Activated naive CD4-positive, alpha-beta T cell treated with anti-CD3 and anti-CD28 coated beads, Interleukin-2, amount 10 ng/mL, durations not matched to agents 7 days and 5 days (primary cell): ENCODE data around the gene AGTR1.
"Not testable (repeated sequence)": the region's sequence is repeated elsewhere in the genome, so short reads cannot be mapped to it uniquely, and the experiment has no call there.

Experiments used
- CTCF ChIA-PET: fragments of 350-600 bp; sonication (Branson Sonifier 250); formaldehyde crosslinking; loops from one replicate; lab custom pipeline; 2021; ENCODE audit warnings: antibody characterized with exemption; lab: Charles Lee
- DNase-seq: peaks from one replicate; pipeline ENCODE4 v3.0.0-alpha.2; 2020
- H3K27ac Mint-ChIP-seq: one replicate; pipeline ENCODE4 v1.8.0; 2021; ENCODE audit warnings: mild to moderate bottlenecking, moderate library complexity, mixed read lengths
- H3K27me3 Mint-ChIP-seq: one replicate; pipeline ENCODE4 v1.8.0; 2021; ENCODE audit warnings: mild to moderate bottlenecking, mixed read lengths
- H3K36me3 Mint-ChIP-seq: one replicate; pipeline ENCODE4 v1.8.0; 2021; ENCODE audit warnings: mixed read lengths
- H3K4me1 Mint-ChIP-seq: one replicate; pipeline ENCODE4 v1.8.0; 2021; ENCODE audit warnings: mixed read lengths
- H3K4me3 Mint-ChIP-seq: one replicate; pipeline ENCODE4 v1.8.0; 2021; ENCODE audit warnings: mild to moderate bottlenecking, moderate library complexity, mixed read lengths
- H3K9me3 Mint-ChIP-seq: one replicate; pipeline ENCODE4 v1.8.0; 2021; ENCODE audit warnings: mixed read lengths

The AGTR1 gene

DNA sequence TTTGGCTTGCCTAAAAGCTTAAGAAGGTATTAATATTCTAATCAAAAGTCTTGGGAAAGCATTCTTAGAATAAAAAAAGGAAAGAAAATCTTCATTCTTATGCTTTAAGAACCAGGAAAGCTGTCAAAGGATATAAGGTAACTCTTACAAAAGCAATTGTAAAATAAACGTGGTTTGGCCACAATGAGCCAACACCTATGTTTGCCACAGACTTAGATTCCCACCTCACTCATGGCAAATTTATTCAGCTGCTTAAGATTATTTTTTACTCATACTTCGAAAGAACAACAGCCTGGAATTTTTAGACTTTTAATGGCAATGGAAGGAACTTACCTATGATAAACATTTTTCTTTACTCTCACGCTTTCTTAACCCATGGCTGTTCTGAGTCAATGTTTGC is 38.4 kb downstream of the AGTR1 start:
- DNase-seq, result no peak
- CTCF ChIA-PET, result no interaction called here
- Mint-ChIP-seq H3K9me3 (no peaks in the 10 kb centered on the region), H3K27ac (no peak overlapping the region), H3K4me3 (no peak overlapping the region), H3K27me3 (no peaks in the 10 kb centered on the region), H3K4me1 (no peaks in the 10 kb centered on the region), H3K36me3 (no peaks in the 10 kb centered on the region)

DNA sequence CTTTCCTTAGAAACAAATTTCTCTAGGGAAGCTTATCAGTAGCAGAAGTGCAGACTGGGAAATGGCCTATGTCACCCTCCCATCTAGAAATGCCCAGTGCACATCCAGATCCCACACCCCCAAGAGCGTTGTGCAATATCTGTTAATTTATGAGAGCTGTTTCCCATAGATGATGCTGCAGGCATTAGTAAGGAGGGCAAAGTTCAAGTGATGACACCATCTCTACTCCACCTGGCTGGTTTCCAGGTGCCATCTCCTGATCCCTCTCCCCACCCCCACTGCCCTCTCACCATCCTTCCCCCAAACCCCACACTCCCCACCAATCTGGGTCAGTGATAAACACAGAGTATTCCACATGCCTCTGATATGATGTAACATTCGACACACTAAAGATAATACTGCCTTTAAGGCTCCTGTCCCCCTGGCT is 39.4 kb downstream of the AGTR1 start:
- Mint-ChIP-seq H3K27ac (no peak overlapping the region), H3K9me3 (no peaks in the 10 kb centered on the region), H3K4me3 (no peak overlapping the region), H3K4me1 (no peaks in the 10 kb centered on the region), H3K36me3 (no peaks in the 10 kb centered on the region), H3K27me3 (no peaks in the 10 kb centered on the region)
- CTCF ChIA-PET, result no interaction called here
- no peak for DNase-seq

DNA sequence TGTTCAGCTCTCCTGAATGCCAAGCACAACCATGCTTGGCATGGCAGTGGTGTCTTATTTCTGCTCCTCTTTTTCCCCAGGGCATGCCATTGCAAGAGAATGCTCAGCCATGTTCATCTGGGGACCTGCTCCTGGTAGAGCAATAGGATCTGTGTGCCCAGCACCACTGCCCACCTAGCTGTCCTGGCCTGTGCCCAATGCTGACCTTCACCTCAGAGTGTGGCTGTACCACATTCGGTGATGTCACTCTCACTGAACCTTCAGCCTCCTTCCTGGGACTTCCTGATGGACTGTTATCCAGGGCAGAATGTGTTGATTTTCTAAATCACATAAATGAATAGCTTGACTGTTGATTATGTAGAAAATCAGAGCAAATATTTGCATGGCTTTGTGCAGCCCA is 42.0 kb downstream of the AGTR1 start:
- H3K27ac Mint-ChIP-seq, result no peak overlapping the region
- DNase-seq, result no peak
- H3K4me3 Mint-ChIP-seq, result no peak overlapping the region
- H3K9me3 Mint-ChIP-seq, result no peaks in the 10 kb centered on the region
- H3K27me3 Mint-ChIP-seq, result no peaks in the 10 kb centered on the region
- no peaks in the 10 kb centered on the region for H3K36me3 Mint-ChIP-seq
- no peaks in the 10 kb centered on the region for H3K4me1 Mint-ChIP-seq
- CTCF ChIA-PET, result no interaction called here

DNA sequence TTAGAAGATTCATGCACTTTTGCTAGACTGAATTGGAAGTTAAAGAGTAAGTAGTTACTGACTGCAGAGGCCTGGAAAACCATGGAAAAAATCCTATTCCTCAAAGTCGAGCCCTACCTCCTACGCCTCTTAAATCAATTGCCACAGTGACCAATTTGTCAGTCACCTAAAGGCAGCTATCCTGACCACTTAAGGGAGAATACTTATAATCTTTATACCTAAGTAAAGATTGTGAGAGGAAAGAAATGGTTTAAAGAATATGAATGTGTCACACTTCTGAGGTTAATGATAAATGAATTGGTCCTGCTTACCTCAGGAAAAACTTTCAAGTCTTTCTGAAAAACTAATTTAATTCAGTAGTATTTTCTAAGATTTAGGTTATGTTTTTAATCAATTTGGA is 42.6 kb downstream of the AGTR1 start:
- H3K27me3 Mint-ChIP-seq, result no peaks in the 10 kb centered on the region
- H3K9me3 Mint-ChIP-seq, result no peaks in the 10 kb centered on the region
- H3K4me1 Mint-ChIP-seq, result no peaks in the 10 kb centered on the region
- no peaks in the 10 kb centered on the region for H3K36me3 Mint-ChIP-seq
- no peak for DNase-seq
- no peak overlapping the region for H3K27ac Mint-ChIP-seq
- H3K4me3 Mint-ChIP-seq, result no peak overlapping the region
- CTCF ChIA-PET, result no interaction called here

DNA sequence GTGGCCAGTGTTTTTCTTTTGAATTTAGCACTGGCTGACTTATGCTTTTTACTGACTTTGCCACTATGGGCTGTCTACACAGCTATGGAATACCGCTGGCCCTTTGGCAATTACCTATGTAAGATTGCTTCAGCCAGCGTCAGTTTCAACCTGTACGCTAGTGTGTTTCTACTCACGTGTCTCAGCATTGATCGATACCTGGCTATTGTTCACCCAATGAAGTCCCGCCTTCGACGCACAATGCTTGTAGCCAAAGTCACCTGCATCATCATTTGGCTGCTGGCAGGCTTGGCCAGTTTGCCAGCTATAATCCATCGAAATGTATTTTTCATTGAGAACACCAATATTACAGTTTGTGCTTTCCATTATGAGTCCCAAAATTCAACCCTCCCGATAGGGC is 43.5 kb downstream of the AGTR1 start:
- no peaks in the 10 kb centered on the region for H3K27me3 Mint-ChIP-seq
- DNase-seq, result no peak
- H3K9me3 Mint-ChIP-seq, result no peaks in the 10 kb centered on the region
- no peak overlapping the region for H3K27ac Mint-ChIP-seq
- no peaks in the 10 kb centered on the region for H3K4me1 Mint-ChIP-seq
- no peaks in the 10 kb centered on the region for H3K36me3 Mint-ChIP-seq
- H3K4me3 Mint-ChIP-seq, result no peak overlapping the region
- CTCF ChIA-PET, result no interaction called here

DNA sequence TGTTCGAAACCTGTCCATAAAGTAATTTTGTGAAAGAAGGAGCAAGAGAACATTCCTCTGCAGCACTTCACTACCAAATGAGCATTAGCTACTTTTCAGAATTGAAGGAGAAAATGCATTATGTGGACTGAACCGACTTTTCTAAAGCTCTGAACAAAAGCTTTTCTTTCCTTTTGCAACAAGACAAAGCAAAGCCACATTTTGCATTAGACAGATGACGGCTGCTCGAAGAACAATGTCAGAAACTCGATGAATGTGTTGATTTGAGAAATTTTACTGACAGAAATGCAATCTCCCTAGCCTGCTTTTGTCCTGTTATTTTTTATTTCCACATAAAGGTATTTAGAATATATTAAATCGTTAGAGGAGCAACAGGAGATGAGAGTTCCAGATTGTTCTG is 44.4 kb downstream of the AGTR1 start:
- no peak for DNase-seq
- no peaks in the 10 kb centered on the region for H3K4me1 Mint-ChIP-seq
- CTCF ChIA-PET, result no interaction called here
- H3K9me3 Mint-ChIP-seq, result no peaks in the 10 kb centered on the region
- no peak overlapping the region for H3K4me3 Mint-ChIP-seq
- no peak overlapping the region for H3K27ac Mint-ChIP-seq
- no peaks in the 10 kb centered on the region for H3K36me3 Mint-ChIP-seq
- no peaks in the 10 kb centered on the region for H3K27me3 Mint-ChIP-seq

DNA sequence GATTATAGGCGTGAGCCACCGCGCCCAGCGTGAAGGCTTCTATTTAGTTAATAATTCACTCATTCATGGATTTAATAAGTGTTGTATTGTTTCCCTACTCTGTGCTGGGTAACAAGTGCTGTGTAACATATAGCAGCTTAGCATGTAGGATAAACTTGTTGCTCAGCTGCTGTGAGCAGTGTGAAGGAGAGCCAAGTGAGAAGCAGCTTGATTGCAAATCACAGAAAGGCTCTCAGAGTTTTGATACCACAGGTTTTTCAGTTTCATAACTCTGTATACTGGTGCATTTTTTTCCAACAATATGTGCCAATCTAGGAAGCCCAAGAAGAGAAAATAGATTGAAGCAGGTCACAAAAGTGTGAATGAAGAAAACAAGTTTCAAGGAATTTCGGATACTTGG is 48.4 kb downstream of the AGTR1 start:
- Mint-ChIP-seq H3K36me3 (no peaks in the 10 kb centered on the region), H3K4me1 (no peaks in the 10 kb centered on the region), H3K27ac (no peak overlapping the region), H3K27me3 (no peaks in the 10 kb centered on the region), H3K9me3 (no peaks in the 10 kb centered on the region), H3K4me3 (no peak overlapping the region)
- DNase-seq, result no peak
- CTCF ChIA-PET, result no interaction called here

DNA sequence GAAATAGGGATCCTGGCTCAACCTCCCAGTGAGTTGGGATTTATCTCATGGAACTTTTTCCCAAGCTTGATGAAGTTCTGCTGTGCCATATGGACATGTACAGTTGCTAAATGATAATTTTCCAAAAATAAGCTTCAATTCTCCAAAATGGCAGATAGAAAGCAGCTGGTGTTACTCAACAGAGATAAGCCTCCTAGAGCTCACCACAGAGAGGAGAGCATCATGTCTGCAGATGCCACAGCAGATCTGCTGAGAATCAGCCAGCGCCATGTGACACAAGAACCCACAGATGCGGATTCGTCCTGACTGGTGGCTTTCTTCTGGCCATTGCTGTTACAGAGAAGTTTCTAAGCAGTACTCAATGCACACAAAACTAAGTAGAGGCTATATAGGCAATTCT is 50.6 kb downstream of the AGTR1 start:
- no peak overlapping the region for H3K4me3 Mint-ChIP-seq
- no peaks in the 10 kb centered on the region for H3K36me3 Mint-ChIP-seq
- no peak overlapping the region for H3K27ac Mint-ChIP-seq
- H3K27me3 Mint-ChIP-seq, result no peaks in the 10 kb centered on the region
- DNase-seq, result no peak
- no peaks in the 10 kb centered on the region for H3K4me1 Mint-ChIP-seq
- peaks cover under 1% of the 10 kb centered on the region for H3K9me3 Mint-ChIP-seq
- CTCF ChIA-PET, result no interaction called here

DNA sequence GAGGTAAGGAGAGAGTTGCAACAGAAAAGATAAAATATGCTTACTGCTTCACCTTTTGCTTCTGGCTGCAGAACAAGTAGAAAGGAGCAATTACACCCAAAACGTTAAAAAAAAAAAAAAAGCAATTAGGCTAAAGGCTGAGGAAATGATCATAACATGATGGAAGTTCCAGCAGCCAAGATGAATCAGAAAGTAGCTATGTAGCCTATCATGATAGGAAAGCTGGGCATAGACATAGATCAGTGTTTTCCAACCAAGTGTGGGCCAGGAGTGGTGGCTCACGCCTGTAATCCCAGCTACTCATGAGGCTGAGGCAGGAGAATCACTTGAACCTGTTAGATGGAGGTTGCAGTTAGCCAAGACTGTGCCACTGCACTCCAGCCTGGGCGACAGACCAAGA is 52.6 kb downstream of the AGTR1 start:
- DNase-seq, result no peak
- H3K27me3 Mint-ChIP-seq, result no peaks in the 10 kb centered on the region
- CTCF ChIA-PET, result interaction anchor here (0.6 kb wide), 1 partner anchor 439 kb away, joined by 3 read pairs; no protein-coding TSS in a partner anchor

DNA sequence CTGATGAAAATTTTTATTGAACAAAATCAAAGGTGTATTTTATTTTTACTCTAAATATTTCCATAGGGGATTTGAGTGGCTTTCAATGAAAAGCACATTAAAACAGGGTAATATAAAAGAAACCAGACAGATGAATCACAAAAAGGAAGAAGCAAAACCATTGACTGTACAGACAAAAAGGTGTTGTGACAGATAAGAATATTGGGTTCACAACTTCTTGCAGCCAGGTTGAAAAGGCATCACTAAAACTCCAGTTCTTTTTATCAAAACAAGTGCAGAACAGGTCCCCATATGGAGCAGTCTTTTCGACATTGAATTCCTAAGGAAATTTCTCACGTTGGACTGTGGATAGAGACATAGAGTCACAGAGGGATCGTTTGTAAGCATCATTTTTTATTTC is 53.8 kb downstream of the AGTR1 start:
- Mint-ChIP-seq H3K36me3 (no peaks in the 10 kb centered on the region), H3K4me1 (no peaks in the 10 kb centered on the region), H3K27ac (no peak overlapping the region), H3K9me3 (peaks cover 2% of the 10 kb centered on the region), H3K27me3 (no peaks in the 10 kb centered on the region), H3K4me3 (no peak overlapping the region)
- no peak for DNase-seq
- CTCF ChIA-PET, result no interaction called here

More for the DNA sequence above, 52.6 kb downstream of the AGTR1 start:
- no peaks in the 10 kb centered on the region for H3K4me1 Mint-ChIP-seq
- H3K9me3 Mint-ChIP-seq, result peaks cover 2% of the 10 kb centered on the region
- no peak overlapping the region for H3K4me3 Mint-ChIP-seq
- H3K36me3 Mint-ChIP-seq, result no peaks in the 10 kb centered on the region
- no peak overlapping the region for H3K27ac Mint-ChIP-seq

DNA sequence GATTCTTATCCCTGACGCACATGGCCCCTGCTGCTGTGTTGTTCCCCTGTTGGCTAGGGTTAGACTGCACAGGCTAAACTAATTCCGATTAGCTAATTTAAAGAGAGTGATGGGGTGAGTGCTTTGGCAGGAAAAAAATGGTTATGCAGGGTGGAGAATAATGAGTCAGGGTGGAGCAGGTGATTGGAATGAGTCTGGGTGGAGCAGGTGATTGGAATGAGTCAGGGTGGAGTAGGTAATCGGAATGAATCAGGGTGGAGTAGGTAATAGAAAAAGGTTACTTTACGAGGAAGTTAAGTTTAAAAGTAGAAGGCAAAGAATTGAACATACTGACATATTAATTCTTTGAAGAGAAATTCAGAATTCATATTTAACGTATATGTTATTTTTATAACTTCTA is 55.7 kb downstream of the AGTR1 start:
- H3K4me3 Mint-ChIP-seq, H3K9me3 Mint-ChIP-seq, CTCF ChIA-PET, H3K27me3 Mint-ChIP-seq, H3K4me1 Mint-ChIP-seq, DNase-seq, H3K27ac Mint-ChIP-seq, H3K36me3 Mint-ChIP-seq: not testable (repeated sequence)

DNA sequence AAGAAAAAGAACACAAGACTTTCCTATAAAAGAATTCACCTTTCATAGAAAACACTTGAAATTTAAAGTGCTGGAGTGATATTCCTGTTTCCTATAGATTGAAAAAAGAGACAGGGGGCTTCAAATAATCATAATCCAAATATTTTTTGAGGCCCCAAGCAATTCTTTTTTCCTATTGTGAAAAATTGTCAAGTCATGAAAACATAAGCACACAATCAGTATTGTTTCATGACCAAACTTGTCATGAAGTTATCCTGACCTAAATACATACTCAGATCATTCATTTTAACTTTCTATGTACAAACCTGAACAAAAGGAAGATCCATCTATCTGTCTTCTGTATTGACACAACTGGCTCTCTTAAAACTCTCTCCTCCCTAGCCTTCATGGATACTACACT is 57.9 kb downstream of the AGTR1 start:
- CTCF ChIA-PET, result no interaction called here
- DNase-seq, result no peak
- no peak overlapping the region for H3K27ac Mint-ChIP-seq

DNA sequence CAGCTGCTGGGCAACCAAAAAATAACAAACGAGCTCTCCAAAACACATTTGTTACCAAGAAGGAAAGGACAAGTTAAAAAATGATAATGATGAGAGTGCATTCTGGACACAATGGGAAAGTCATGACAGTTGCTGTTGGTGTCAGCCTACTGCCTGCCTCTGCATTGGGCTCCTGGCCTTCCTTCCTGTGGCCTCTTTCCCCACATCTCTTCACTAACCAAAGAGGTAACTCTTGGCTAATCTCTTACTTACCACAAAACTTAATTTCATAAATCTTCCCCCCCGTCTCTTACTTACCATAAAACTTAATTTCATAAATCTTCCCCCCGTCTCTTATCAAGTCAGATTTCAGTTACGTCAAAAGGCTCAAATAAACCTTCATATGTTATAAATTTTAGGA is 58.6 kb downstream of the AGTR1 start:
- DNase-seq, result no peak
- CTCF ChIA-PET, result no interaction called here
- Mint-ChIP-seq H3K27ac (no peak overlapping the region), H3K27me3 (no peaks in the 10 kb centered on the region), H3K36me3 (no peaks in the 10 kb centered on the region), H3K9me3 (peaks cover 2% of the 10 kb centered on the region), H3K4me1 (no peaks in the 10 kb centered on the region), H3K4me3 (no peak overlapping the region)

More for the DNA sequence above, 57.9 kb downstream of the AGTR1 start:
- Mint-ChIP-seq H3K4me3 (no peak overlapping the region), H3K36me3 (no peaks in the 10 kb centered on the region), H3K4me1 (no peaks in the 10 kb centered on the region), H3K9me3 (peaks cover 2% of the 10 kb centered on the region), H3K27me3 (no peaks in the 10 kb centered on the region)

DNA sequence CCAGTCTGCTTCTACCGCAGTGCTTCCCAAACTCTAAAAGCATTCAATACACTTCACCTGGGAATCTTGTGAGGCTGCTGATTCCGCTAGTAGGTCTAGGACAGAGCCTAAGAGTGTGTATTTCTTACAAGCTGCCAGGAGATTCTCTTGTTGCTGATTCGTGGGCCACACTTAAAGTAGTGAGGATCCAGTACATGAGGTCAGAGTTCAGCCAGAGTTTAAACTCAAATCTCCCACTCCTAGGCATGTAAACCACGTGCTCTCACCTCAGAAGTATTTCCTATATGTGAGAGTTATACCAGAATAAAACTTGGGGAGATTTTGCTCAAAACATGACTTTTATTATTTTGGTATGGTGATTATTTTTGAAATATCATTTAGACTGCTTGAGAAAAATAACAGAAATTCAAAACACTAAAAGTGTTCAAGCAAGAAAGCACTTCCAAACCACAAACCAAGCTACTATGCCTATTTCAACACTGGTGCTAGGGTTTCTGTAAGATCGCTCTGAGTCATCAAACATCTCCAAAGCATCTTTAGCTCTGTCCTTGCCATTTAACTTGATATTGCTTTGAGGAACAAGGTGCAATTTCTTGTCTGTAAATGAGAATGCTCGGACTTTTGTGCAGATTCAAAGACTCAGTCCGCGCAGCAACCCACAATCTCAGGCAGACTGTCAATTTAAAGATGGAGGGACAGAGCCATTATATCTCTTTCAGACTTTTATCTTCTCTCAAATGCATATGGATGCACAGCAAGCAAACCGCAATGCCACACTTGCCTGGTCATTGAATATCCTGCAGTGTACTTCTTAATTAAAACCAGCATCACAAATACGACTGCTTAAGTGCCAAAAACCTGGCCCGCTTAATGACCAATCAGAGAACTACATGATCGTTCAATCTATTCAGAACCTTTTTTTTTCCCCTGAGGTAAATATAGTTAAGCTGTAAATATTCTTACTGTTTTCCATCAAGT is 59.8 kb downstream of the AGTR1 start:
- H3K27ac Mint-ChIP-seq, result no peak overlapping the region
- peaks cover 2% of the 10 kb centered on the region for H3K9me3 Mint-ChIP-seq
- CTCF ChIA-PET, result no interaction called here
- H3K4me3 Mint-ChIP-seq, result no peak overlapping the region
- H3K36me3 Mint-ChIP-seq, result no peaks in the 10 kb centered on the region
- no peaks in the 10 kb centered on the region for H3K27me3 Mint-ChIP-seq
- DNase-seq, result no peak
- no peaks in the 10 kb centered on the region for H3K4me1 Mint-ChIP-seq

DNA sequence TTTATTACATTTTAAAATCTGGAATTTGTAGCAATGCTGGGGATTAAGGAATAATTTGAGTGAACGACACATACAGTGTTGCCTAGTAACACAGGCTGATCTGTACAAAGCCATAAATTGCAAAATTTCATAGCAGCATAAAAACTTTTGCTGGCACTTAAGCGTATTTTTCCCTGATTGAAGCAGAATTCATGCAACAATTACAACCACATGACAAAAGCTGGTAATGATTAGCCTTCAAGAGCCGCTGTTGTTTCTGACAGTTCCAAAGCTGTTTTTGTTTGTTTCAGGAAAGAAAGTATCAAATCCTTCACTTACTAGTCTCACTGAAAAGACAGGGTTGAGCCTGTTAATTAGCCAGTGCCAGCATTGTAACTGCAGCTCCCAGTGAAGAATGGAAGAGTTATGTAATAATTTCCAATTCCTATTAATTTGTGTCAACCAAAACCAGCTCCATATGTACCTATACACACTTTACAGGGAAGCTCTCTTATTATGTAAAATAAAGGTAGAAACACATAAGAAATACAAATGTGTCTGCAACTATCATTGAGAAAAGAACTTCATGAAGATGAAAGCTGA is 60.7 kb downstream of the AGTR1 start:
- no peak overlapping the region for H3K4me3 Mint-ChIP-seq
- H3K36me3 Mint-ChIP-seq, result no peaks in the 10 kb centered on the region
- H3K9me3 Mint-ChIP-seq, result peaks cover under 1% of the 10 kb centered on the region
- H3K27ac Mint-ChIP-seq, result no peak overlapping the region
- H3K4me1 Mint-ChIP-seq, result no peaks in the 10 kb centered on the region
- CTCF ChIA-PET, result no interaction called here
- no peak for DNase-seq
- H3K27me3 Mint-ChIP-seq, result no peaks in the 10 kb centered on the region
